Activated naive CD8-positive, alpha-beta T cell treated with anti-CD3 and anti-CD28 coated beads, Interleukin-2, amount 10 ng/mL, durations not matched to agents 7 days and 5 days (primary cell): ENCODE results near the gene ZDHHC3. TPM values are rescaled to one million over a fixed set of nuclear protein-coding genes. Genes with fewer than 3 reads are reported as not detected.
A peak's percentile ranks its signal among the peaks of the same experiment; 100 is the strongest.
"Not testable (repeated sequence)": the region's sequence is repeated elsewhere in the genome, so short reads cannot be mapped to it uniquely, and the experiment has no call there.

Experiments
- ATAC-seq: fragments of 150-1000 bp; cut with Tn5 transposase; one replicate; pipeline ENCODE4 v1.10.0; 2021; ENCODE audit warnings: low read depth, moderate library complexity
- POLR2A ChIA-PET: fragments of 350-600 bp; sonication (Branson Sonifier 250); formaldehyde crosslinking; loops from one replicate; lab custom pipeline; 2021; ENCODE audit warnings: antibody characterized with exemption; lab: Charles Lee
- DNase-seq: peaks from one replicate; pipeline ENCODE4 v3.0.0; 2021
- H3K27ac Mint-ChIP-seq: one replicate; pipeline ENCODE4 v1.8.0; 2022; ENCODE audit warnings: mild to moderate bottlenecking, mixed read lengths
- H3K27me3 Mint-ChIP-seq: one replicate; pipeline ENCODE4 v1.8.0; 2022; ENCODE audit warnings: mild to moderate bottlenecking, moderate library complexity, mixed read lengths
- H3K36me3 Mint-ChIP-seq: one replicate; pipeline ENCODE4 v1.8.0; 2021; ENCODE audit warnings: mild to moderate bottlenecking, mixed read lengths
- H3K4me1 Mint-ChIP-seq: one replicate; pipeline ENCODE4 v1.8.0; 2021; ENCODE audit warnings: mixed read lengths
- H3K4me3 Mint-ChIP-seq: one replicate; pipeline ENCODE4 v1.8.0; 2022; ENCODE audit warnings: mild to moderate bottlenecking, moderate library complexity, mixed read lengths
- H3K9me3 Mint-ChIP-seq: one replicate; pipeline ENCODE4 v1.8.0; 2021; ENCODE audit warnings: mixed read lengths
- total RNA-seq, 2 experiments: library from RNA; stranded (reverse); gene quantifications; one replicate each; pipeline ENCODE4 v1.2.3, GENCODE V29; 2021

The ZDHHC3 gene
- total RNA-seq, 2 experiments from 2014 or later, result 44.7 to 51.1 TPM

DNA sequence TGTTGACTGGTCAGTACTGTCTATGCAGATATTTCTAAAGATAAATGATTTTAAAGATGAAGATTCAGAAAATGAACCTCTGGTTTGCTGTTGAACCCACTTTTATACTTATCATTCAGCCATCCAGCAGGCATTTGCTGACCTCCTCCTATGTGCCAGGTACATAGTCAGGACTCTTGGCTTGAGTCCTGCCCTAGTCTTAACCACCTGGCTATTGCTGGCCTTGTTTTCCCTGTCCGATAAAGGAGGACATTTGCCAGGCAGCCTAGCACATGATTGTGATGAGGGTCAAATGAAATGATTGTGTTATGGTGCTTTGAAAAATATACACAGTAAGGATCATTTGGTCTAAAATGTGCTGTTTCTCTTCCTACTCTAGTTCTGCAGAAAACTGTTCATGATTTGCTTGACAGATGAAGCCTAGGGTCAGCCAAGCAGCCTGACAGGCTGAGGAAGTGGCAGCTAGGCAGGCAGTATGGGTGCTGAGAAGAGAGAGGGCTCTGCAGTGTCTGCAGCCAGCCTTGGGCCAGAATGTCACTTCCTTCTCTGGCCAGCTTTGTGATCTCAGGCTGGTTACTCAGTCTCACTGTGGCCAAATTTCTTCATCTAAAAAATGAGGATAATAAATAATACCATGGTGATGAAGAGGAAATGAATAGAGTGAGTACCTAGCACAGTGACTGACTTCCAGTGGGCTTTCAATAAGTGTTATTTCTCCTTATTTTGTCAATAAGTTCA, 13.8 kb upstream of the ZDHHC3 start:
- peaks cover 34% of the 10 kb centered on the region for H3K36me3 Mint-ChIP-seq
- H3K4me3 Mint-ChIP-seq, result no peak overlapping the region
- peaks cover 60% of the 10 kb centered on the region for H3K4me1 Mint-ChIP-seq
- DNase-seq (no peak), ATAC-seq (no peak)
- POLR2A ChIA-PET, result interaction anchor here (1.3 kb wide), 1 partner anchor 14 kb away, joined by 4 read pairs; the partner anchor contains the start of genes EXOSC7 and ZDHHC3
- H3K27me3 Mint-ChIP-seq, result no peaks in the 10 kb centered on the region
- H3K9me3 Mint-ChIP-seq, result no peaks in the 10 kb centered on the region
- no peak overlapping the region for H3K27ac Mint-ChIP-seq

- peaks cover 31% of the 10 kb centered on the region for H3K36me3 Mint-ChIP-seq
- H3K4me1 Mint-ChIP-seq, result peaks cover 62% of the 10 kb centered on the region
- H3K27me3 Mint-ChIP-seq, result no peaks in the 10 kb centered on the region
- no peak overlapping the region for H3K4me3 Mint-ChIP-seq
- no peak for ATAC-seq
- DNase-seq, result no peak
- POLR2A ChIA-PET, result interaction anchor here (1.3 kb wide), 1 partner anchor 13 kb away, joined by 4 read pairs; the partner anchor contains the start of genes EXOSC7 and ZDHHC3
- H3K27ac Mint-ChIP-seq, result no peak overlapping the region
- H3K9me3 Mint-ChIP-seq, result no peaks in the 10 kb centered on the region
Measured at GRCh38 chr3:44989141-44989540, 13.2 kb upstream of the ZDHHC3 start.

- POLR2A ChIA-PET, result interaction anchor here (1.3 to 1.8 kb wide), 2 partner anchors 12 kb away, joined by 4 to 8 read pairs; partner anchors contain the start of genes EXOSC7 and ZDHHC3
- H3K4me1 Mint-ChIP-seq, result peaks cover 64% of the 10 kb centered on the region
- H3K4me3 Mint-ChIP-seq, result no peak overlapping the region
- DNase-seq (no peak), ATAC-seq (no peak)
- H3K36me3 Mint-ChIP-seq, result peaks cover 29% of the 10 kb centered on the region
- no peaks in the 10 kb centered on the region for H3K9me3 Mint-ChIP-seq
- H3K27ac Mint-ChIP-seq, result no peak overlapping the region
- H3K27me3 Mint-ChIP-seq, result no peaks in the 10 kb centered on the region
Measured at GRCh38 chr3:44988073-44988472, 12.1 kb upstream of the ZDHHC3 start.

DNA sequence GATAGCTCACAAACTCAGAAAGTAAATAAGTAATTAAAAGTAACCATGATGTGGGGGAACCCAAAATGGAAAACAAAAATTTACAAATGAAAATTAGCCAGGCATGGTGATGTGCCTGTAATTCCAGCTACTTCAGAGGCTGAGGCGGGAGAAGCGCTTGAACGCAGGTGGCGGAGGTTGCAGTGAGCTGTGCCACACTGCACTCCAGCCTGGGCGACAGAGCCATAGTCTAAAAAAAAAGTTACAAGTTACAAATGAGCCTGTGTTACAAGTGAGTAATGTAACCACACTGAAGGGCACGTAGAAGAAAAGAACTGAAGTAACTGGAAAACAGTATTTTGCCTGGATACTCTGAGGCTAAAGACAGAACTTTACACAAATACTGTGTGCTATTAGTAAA, 11.4 kb upstream of the ZDHHC3 start:
- Mint-ChIP-seq H3K9me3 (no peaks in the 10 kb centered on the region), H3K4me1 (peaks cover 61% of the 10 kb centered on the region), H3K27me3 (no peaks in the 10 kb centered on the region), H3K27ac (no peak overlapping the region), H3K36me3 (peaks cover 24% of the 10 kb centered on the region), H3K4me3 (no peak overlapping the region)
- ATAC-seq, result no peak
- POLR2A ChIA-PET, result interaction anchor here (1.8 kb wide), 1 partner anchor 12 kb away, joined by 8 read pairs; the partner anchor contains the start of genes EXOSC7 and ZDHHC3
- DNase-seq, result no peak

DNA sequence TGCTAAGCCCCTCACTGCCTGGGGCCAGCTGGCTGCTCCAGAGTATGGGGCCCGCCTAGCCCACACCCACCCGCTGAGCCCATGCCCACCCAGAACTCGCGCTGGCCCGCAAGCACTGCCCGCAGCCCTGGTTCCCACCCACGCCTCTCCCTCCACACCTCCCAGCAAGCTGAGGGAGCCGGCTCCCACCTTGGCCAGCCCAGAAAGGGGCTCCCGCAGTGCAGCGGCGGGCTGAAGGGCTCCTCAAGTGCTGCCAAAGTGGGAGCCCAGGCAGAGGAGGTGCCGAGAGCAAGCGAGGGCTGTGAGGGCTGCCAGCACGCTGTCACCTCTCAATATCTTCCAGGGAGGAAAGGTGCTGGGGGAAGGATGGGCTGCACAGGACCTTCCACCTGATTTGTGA, 10.4 kb upstream of the ZDHHC3 start:
- not testable (repeated sequence) for H3K27me3 Mint-ChIP-seq, H3K9me3 Mint-ChIP-seq, ATAC-seq, H3K4me3 Mint-ChIP-seq, DNase-seq, H3K27ac Mint-ChIP-seq
- POLR2A ChIA-PET, result interaction anchor here (1.8 kb wide), 1 partner anchor 11 kb away, joined by 8 read pairs; the partner anchor contains the start of genes EXOSC7 and ZDHHC3
- Mint-ChIP-seq H3K36me3 (peaks cover 16% of the 10 kb centered on the region), H3K4me1 (peaks cover 57% of the 10 kb centered on the region)

DNA sequence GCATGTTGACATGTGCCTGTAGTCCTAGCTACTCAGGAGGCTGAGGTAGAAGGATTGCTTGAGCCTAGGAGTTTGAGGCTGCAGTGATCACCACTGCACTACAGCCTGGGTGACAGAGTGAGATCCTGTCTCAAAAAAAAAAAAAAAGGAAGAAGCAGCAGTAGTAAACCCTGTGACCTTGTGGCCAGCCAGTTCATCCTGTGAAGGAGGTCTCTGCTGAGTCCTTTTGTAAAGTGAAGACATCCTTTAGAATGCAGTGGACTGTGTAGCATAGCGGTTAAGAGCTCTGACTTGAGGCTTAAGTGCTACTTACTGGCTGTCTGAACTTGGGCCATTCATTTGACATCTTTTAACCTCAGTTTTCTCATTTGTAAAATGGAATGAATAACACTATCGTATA, 8.4 kb upstream of the ZDHHC3 start:
- Mint-ChIP-seq H3K4me3 (peak overlapping the region; percentile 37), H3K9me3 (no peaks in the 10 kb centered on the region), H3K4me1 (peaks cover 64% of the 10 kb centered on the region), H3K27ac (peak overlapping the region; percentile 63), H3K27me3 (no peaks in the 10 kb centered on the region), H3K36me3 (peaks cover 15% of the 10 kb centered on the region)
- DNase-seq (no peak), ATAC-seq (peak; percentile 94)
- POLR2A ChIA-PET, result interaction anchor here (0.5 to 2.4 kb wide), 2 partner anchors 9 to 12 kb away, joined by 3 to 14 read pairs; partner anchors contain the start of genes EXOSC7 and ZDHHC3

DNA sequence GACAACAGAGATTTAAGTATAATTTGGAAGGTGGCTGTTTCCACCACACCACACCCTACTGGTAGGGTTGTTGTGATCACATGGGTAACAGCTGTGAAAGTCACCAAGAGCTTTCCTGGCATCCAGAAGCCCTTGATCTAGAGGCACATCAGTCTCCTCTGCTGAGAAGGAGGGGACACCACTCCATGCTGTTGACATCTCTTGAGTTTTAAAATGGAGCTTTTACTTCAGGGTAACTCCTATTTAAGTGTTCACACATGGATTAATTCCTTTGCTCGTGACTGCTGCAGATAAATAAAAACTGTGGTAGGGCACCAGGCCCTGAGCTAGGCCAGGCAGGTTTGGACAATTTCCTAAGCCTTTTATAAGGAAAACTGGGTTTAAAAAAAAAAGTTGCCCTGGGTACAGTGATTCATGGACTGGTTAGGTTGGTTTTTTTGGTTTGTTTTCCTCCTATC, 7.5 kb upstream of the ZDHHC3 start:
- no peaks in the 10 kb centered on the region for H3K9me3 Mint-ChIP-seq
- ATAC-seq, result no peak
- peaks cover 61% of the 10 kb centered on the region for H3K4me1 Mint-ChIP-seq
- H3K27me3 Mint-ChIP-seq, result no peaks in the 10 kb centered on the region
- H3K27ac Mint-ChIP-seq, result peak overlapping the region; percentile 58
- peaks cover 18% of the 10 kb centered on the region for H3K36me3 Mint-ChIP-seq
- no peak overlapping the region for H3K4me3 Mint-ChIP-seq
- DNase-seq, result no peak
- POLR2A ChIA-PET, result interaction anchor here (2.4 kb wide), 1 partner anchor 8 kb away, joined by 14 read pairs; the partner anchor contains the start of genes EXOSC7 and ZDHHC3

GRCh38 chr3:44982817-44983216, 6.8 kb upstream of the ZDHHC3 start:
- DNase-seq (no peak), ATAC-seq (no peak)
- H3K27ac Mint-ChIP-seq, result no peak overlapping the region
- POLR2A ChIA-PET, result no interaction called here
- H3K4me1 Mint-ChIP-seq, result peaks cover 62% of the 10 kb centered on the region
- peaks cover 19% of the 10 kb centered on the region for H3K36me3 Mint-ChIP-seq
- no peaks in the 10 kb centered on the region for H3K27me3 Mint-ChIP-seq
- H3K4me3 Mint-ChIP-seq, result no peak overlapping the region
- H3K9me3 Mint-ChIP-seq, result no peaks in the 10 kb centered on the region

- H3K4me3 Mint-ChIP-seq, result no peak overlapping the region
- POLR2A ChIA-PET, result no interaction called here
- H3K4me1 Mint-ChIP-seq, result peaks cover 64% of the 10 kb centered on the region
- no peaks in the 10 kb centered on the region for H3K27me3 Mint-ChIP-seq
- DNase-seq (no peak), ATAC-seq (no peak)
- peaks cover 19% of the 10 kb centered on the region for H3K36me3 Mint-ChIP-seq
- no peaks in the 10 kb centered on the region for H3K9me3 Mint-ChIP-seq
- H3K27ac Mint-ChIP-seq, result peak overlapping the region; percentile 26
Measured at GRCh38 chr3:44981751-44982150, 5.8 kb upstream of the ZDHHC3 start.

- Mint-ChIP-seq H3K4me3 (no peak overlapping the region), H3K27ac (no peak overlapping the region), H3K36me3 (peaks cover 19% of the 10 kb centered on the region), H3K4me1 (peaks cover 66% of the 10 kb centered on the region), H3K9me3 (no peaks in the 10 kb centered on the region), H3K27me3 (no peaks in the 10 kb centered on the region)
- ATAC-seq, result no peak
- POLR2A ChIA-PET, result no interaction called here
- no peak for DNase-seq
Measured at GRCh38 chr3:44981220-44981619, 5.2 kb upstream of the ZDHHC3 start.

DNA sequence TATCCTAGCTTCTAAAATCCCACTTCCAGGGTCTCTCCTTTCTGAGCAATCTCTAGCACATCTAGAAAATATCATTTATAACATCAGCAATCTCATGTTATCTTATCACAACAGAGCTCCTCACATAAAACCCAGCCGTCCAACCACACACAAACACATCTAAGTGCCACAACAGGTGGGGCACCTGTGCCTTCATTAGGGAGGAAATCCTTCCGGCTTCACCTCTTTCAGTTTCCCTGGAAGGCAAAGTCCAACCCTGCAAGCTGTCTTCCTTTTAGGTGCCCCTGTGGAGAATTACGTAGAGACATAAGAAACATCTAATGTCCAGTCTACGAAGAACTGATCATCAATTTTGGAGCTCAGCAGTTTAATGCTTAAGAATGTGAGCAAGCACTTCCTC, 1.6 kb downstream of the ZDHHC3 start:
- ATAC-seq, result no peak
- Mint-ChIP-seq H3K4me3 (peak overlapping the region; percentile 94), H3K9me3 (no peaks in the 10 kb centered on the region), H3K27me3 (no peaks in the 10 kb centered on the region), H3K27ac (no peak overlapping the region), H3K36me3 (peaks cover 15% of the 10 kb centered on the region), H3K4me1 (peaks cover 39% of the 10 kb centered on the region)
- POLR2A ChIA-PET, result interaction anchor here (2.1 to 3.1 kb wide), 4 partner anchors 10 to 213 kb away, joined by 5 to 18 read pairs (median 11); partner anchors contain the start of genes KIAA1143 and KIF15
- no peak for DNase-seq

DNA sequence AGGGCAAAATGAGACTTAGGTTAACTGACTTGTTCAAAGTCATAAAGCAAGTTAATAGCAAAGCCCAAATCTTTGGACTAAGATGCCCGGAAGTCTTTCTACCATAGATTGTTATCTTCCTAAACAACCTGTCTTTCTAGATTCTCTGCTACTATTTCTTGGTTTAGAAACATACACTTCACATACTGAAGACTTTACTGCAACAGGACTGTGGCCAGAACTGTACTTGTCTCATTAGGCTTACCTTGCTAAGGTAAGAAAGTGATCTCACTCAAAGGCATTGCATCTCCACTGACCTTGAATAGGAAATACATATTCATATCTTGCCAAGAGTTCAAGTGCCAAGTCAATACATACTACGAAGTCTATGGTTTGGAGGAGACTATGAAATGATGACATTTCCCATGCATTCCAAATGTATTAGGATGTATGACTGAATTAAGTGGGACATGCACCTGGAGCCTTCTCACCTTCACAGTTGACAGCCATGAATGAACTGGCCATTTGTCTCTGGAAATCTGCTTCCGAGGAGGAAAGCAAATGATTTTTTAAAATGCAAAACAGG, 5.0 kb downstream of the ZDHHC3 start:
- Mint-ChIP-seq H3K27ac (no peak overlapping the region), H3K4me1 (peaks cover 53% of the 10 kb centered on the region), H3K4me3 (no peak overlapping the region), H3K36me3 (peaks cover 9% of the 10 kb centered on the region), H3K9me3 (no peaks in the 10 kb centered on the region), H3K27me3 (no peaks in the 10 kb centered on the region)
- POLR2A ChIA-PET, result no interaction called here
- DNase-seq (no peak), ATAC-seq (no peak)

GRCh38 chr3:44969828-44970179, 6.2 kb downstream of the ZDHHC3 start:
- Mint-ChIP-seq H3K4me1 (peaks cover 59% of the 10 kb centered on the region), H3K4me3 (peak overlapping the region; percentile 48), H3K27ac (peak overlapping the region; percentile 70), H3K9me3 (no peaks in the 10 kb centered on the region), H3K27me3 (no peaks in the 10 kb centered on the region), H3K36me3 (peaks cover 12% of the 10 kb centered on the region)
- no peak for ATAC-seq
- POLR2A ChIA-PET, result no interaction called here
- no peak for DNase-seq
